ENCODE measurements around the gene DBX2. TPM values are rescaled to one million over a fixed set of nuclear protein-coding genes. Genes with fewer than 3 reads are reported as not detected.
"Not testable (repeated sequence)": the region's sequence is repeated elsewhere in the genome, so short reads cannot be mapped to it uniquely, and the experiment has no call there.

The DBX2 gene
- total RNA-seq, 1 donor from 2014 or later: not detected

- no peak for DNase-seq (ENCODE audit: low read depth in 2 of 2)
These were observed 38.1 kb downstream of the DBX2 start for GRCh38 chr12:45012749-45013148.

GRCh38 chr12:45010059-45010458 is 40.8 kb downstream of the DBX2 start:
- peak in 1 of 2 donors; percentile 13 for DNase-seq (ENCODE audit: low read depth in 2 of 2)

GRCh38 chr12:45008211-45008610 is 42.7 kb downstream of the DBX2 start:
- DNase-seq (ENCODE audit: low read depth in 2 of 2): no peak

GRCh38 chr12:44999355-44999754 is 51.5 kb downstream of the DBX2 start:
- no peak for DNase-seq (ENCODE audit: low read depth in 2 of 2)

- DNase-seq (ENCODE audit: low read depth in 2 of 2): no peak
These were observed 57.7 kb downstream of the DBX2 start for GRCh38 chr12:44993161-44993560.

- not testable (repeated sequence) for DNase-seq (ENCODE audit: low read depth in 2 of 2)
These were observed 66.0 kb downstream of the DBX2 start for GRCh38 chr12:44984863-44985262.

GRCh38 chr12:44979918-44980317 is 71.0 kb downstream of the DBX2 start:
- no peak for DNase-seq (ENCODE audit: low read depth in 2 of 2)

GRCh38 chr12:44976246-44976645 is 74.7 kb downstream of the DBX2 start:
- no peak for DNase-seq (ENCODE audit: low read depth in 2 of 2)

- peak; percentile 9 to 20 for DNase-seq (ENCODE audit: low read depth in 2 of 2)
These were observed 78.0 kb downstream of the DBX2 start for GRCh38 chr12:44972746-44973421.

GRCh38 chr12:44968965-44969364 is 81.9 kb downstream of the DBX2 start:
- DNase-seq (ENCODE audit: low read depth in 2 of 2): no peak

Other genes starting within 250 kb of the DBX2 start
- gene NELL2, start 174.8 kb downstream of the DBX2 start, total RNA-seq: under 0.01 TPM in 1 of 2 replicates, not detected in the other
- gene ANO6, start 165.0 kb upstream of the DBX2 start, total RNA-seq: 48.6 and 62.3 TPM in 2 replicates